D721Med (cell line): ENCODE measurements around the gene CBX7.

Source experiments
- DNase-seq: peaks from one replicate; pipeline ENCODE4 v3.0.0; 2011; ENCODE audit warnings: low spot score; ENCODE audit not compliant: insufficient read length
- FAIRE-seq: peaks from 2 replicates; lab custom pipeline; 2011; peaks lifted over from hg19 to GRCh38; lab: Jason Lieb, UNC
- CTCF ChIP-seq: IDR thresholded peaks from 2 replicates; pipeline ENCODE4 v1.5.1; 2012; ENCODE audit warnings: mild to moderate bottlenecking, control low read depth; ENCODE audit not compliant: insufficient read depth; ENCODE audit errors: missing control alignments

The CBX7 gene

GRCh38 chr22:39152511-39153219 lies at the start of gene CBX7:
TSS of gene CBX7 (minus strand) at chr22:39152680. CDS start at chr22:39152444, 236 bp downstream.
- no peak for FAIRE-seq
- TF ChIP-seq CTCF = no peak
- peak; percentile 71 for DNase-seq

- TF ChIP-seq CTCF = no peak
- FAIRE-seq = no peak
- no peak for DNase-seq
These were observed 45.1 kb upstream of the CBX7 start for GRCh38 chr22:39197578-39197977.

GRCh38 chr22:39194098-39194497 lies 41.6 kb upstream of the CBX7 start:
- TF ChIP-seq CTCF = no peak
- no peak for FAIRE-seq
- DNase-seq = no peak

GRCh38 chr22:39188809-39189208 lies 36.3 kb upstream of the CBX7 start:
- no peak for FAIRE-seq
- TF ChIP-seq CTCF = no peak
- DNase-seq = no peak

GRCh38 chr22:39185601-39186012 lies 33.1 kb upstream of the CBX7 start:
- DNase-seq = no peak
- no peak for FAIRE-seq
- TF ChIP-seq CTCF = no peak

- no peak for FAIRE-seq
- TF ChIP-seq CTCF = no peak
- no peak for DNase-seq
These were observed 32.4 kb upstream of the CBX7 start for GRCh38 chr22:39184586-39185577.
